NCI-H187 (cell line): ENCODE data around the gene SLC4A1.

ENCODE experiments used
- DNase-seq, 2 experiments: peaks; one replicate each; lab custom pipeline; 2025; lab: John Stamatoyannopoulos, UW

The SLC4A1 gene

DNA sequence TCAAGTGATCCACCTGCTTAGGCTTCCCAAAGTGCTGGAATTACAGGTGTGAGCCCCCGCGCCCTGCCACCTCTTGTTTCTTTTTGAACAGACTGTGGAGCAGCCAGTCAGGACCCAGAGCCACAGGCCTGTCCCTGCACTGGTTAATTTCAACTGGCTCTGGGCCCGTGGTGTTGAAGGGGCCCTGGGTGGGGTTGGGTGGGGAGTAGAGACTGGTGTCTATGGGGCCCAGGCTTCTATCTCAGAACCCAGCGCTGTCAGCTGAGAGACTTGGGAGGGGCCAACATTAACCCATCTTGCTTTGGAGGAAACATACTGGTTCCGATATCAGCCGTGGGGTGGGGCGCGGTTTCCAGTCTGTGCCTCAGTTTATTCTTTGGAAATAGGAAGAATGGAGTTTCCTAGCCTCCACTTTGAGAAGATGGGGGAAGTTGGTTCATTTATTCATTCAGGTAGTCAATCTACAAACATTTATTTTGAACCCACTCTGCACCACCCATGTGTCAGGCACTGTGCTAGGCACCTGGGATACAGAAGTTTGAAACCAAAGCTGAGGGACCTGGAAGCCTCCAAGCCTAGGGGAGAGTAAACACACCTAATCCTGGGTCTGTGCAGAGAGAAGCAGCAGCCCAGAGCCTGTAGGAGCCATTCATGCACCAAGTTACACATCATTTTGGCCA, 15.5 kb upstream of the SLC4A1 start:
- DNase-seq = no peak

- DNase-seq = no peak
These were observed 14.3 kb upstream of the SLC4A1 start for GRCh38 chr17:44282264-44282663.

DNA sequence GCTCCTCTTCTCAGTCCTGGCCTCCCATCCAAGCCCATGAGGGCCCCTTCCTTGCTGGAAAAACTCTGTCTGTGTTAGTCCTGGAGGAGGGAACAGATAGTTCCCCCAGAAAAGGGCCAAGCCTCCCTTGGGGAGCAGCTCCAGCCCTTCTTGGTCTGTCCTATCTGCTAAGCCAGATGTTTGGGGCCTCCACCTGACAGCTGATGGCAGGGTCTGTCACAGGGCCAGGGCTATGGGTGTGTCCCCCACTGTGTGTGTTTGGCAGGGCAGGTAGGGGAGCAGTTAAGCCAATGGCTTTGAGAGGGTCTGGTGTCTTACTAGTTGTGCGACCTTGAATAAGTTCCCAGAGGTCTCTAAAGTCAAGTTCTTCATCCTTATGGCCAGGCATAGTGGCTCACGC, 13.6 kb upstream of the SLC4A1 start:
- DNase-seq = no peak

DNA sequence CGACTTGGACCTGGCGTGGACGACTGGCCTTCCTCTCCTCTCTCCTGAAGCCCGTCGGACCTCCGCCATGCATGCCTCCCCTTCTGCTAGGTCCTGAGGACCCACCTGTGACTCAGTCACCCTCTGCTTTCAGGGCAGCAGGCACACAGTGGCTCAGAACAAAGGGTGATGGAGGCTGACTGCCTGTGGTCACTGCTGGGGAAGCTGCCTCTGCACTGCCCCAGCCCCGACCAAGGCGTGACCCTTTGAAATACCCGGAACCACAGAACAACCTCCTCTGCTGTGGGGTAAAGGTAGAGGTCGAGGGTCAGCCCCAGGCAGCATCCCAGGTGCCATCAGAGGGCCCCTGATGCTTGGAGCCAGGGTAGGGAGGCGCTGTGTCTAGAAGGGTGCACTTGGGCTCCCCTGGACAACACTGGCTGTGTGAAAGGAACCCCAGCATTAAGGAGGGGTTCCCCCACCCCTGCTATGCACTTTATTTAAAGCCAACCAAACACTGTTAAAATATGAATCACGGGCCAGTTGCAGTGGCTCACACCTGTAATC, 12.5 kb upstream of the SLC4A1 start:
- DNase-seq = no peak

GRCh38 chr17:44279666-44280391, 11.9 kb upstream of the SLC4A1 start:
- no peak for DNase-seq

DNA sequence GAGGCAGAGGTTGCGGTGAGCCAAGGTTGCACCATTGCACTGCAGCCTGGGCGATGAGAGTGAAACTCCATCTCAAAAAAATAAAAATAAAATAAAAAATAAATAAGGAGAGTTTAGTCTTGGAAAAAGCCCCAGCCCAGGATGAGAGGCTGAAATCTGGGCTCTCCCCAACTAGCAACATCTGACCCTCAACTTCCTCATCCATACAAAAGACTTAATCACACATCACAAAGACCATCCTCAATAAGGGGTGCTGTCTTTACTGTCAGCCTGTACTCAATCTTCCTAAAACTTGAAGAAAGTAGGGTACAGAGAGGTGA, 11.4 kb upstream of the SLC4A1 start:
- no peak for DNase-seq

GRCh38 chr17:44277976-44278375, 10.0 kb upstream of the SLC4A1 start:
- no peak for DNase-seq

DNA sequence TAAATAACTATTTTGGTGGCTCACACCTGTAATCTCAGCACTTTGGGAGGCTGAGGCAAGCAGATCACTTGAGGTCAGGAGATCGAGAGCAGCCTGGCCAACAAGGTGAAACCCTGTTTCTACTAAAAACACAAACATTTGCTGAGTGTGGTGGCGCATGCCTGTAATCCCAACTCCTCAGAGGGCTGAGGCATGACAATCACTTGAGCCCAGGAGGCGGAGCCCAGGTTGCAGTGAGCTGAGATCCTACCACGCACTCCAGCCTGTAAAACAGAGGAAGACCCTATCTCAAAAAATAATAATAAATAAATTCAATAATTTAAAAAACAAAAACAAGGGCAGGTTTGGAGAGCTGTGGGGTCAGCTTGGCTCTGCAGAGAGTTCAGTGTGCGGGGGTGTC, 5.7 kb upstream of the SLC4A1 start:
- DNase-seq = no peak

GRCh38 chr17:44272954-44273353, 5.0 kb upstream of the SLC4A1 start:
- DNase-seq = no peak

DNA sequence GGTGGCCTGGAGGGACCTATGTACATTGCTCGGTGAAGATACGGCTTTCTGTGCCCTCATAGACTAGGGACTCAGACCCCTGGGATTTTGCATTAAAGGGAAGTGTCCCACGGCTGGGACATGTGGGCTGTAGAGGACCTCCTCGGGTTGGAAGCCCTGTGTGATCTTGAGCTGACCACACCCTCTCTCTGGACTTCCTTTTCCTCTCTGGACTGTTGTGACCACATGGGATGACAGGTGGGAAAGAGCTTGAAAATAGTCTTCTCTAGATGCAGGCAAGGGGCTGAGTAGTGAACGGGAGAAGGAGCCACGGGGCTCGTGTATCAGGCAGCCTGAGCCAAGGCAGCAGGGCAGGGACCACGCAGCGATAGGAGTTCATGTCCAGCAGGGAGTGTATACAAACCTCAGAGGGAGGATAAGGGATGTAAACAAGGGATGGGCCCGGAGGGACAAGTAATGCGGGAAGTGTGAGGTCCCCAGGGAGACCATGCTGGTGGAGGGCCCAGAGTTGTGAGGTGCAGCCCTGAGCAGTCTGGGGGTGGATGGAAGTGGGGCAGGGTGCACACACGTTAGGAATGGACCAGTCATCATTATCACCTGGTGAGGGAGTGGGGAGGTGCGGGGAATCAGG, 4.5 kb upstream of the SLC4A1 start:
- no peak for DNase-seq

GRCh38 chr17:44269535-44270240, 1.8 kb upstream of the SLC4A1 start:
- no peak for DNase-seq

- no peak for DNase-seq
These were observed 987 bp upstream of the SLC4A1 start for GRCh38 chr17:44268709-44269534.

- no peak for DNase-seq
These were observed 825 bp downstream of the SLC4A1 start for GRCh38 chr17:44267165-44267455.

DNA sequence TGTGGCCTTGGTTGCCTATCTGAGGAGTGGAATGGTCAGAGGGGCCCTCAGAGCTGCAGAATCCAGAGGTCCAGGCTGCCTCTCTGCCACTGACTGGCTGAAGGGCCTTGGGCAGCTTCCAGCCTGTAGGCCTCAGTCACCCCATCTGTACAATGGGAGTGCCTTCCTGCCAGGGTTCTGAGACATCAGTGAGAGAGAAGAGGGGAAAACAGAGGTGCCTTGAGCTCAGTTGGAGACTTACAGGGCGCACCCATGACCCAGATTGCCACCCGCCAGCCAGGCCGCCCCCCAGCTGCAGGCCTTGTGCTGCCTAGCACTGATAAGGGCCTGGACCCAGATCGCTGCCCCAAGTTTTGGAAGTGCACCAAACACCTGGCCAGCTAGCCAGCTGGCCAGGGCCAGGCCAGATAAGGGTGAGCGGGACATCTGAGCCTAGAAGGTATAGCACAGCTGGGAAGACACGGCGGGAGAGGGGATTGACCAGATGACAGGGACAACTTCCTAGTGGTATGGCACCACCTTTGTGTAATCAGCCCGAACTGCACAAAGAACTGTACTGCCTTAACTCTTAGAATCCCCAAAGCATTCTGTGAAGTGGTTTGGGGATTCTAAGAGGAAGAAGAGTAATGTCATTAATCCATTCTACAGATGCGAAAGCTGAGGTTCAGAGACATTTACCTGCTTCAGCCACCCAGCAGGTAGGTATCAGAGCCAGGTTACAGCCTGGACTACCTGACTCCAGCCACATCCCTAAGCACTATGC, 1.4 kb downstream of the SLC4A1 start:
- no peak for DNase-seq

GRCh38 chr17:44263345-44263902, 4.5 kb downstream of the SLC4A1 start:
- DNase-seq = no peak

DNA sequence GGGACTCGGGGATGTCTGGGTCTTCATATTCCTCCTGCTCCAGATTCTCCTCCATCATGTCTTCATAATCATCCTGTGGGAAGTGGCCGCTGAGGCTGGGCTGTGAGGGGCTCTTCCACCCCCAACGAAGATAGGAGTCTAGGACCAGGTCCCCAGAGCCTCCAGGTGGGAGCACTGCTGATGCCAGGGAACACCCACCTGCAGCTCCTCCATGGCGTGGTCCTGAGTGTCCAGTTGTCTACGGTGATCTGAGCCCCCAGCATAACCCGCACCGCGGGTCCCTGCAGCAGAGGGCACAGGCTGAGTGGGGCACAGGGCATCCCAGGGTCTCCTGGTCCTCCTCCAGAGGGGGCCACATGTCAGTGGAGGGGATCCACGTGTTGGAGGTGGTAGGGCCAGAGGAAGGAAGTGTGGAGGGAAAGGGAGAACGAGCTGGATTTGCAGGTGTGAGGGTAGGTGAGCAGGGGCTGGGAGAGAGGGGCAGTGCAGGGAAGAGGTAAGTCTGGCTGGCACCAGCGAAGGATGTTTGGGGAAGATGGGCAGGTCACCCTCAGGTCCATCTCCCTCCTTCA, 5.2 kb downstream of the SLC4A1 start:
- DNase-seq = no peak

DNA sequence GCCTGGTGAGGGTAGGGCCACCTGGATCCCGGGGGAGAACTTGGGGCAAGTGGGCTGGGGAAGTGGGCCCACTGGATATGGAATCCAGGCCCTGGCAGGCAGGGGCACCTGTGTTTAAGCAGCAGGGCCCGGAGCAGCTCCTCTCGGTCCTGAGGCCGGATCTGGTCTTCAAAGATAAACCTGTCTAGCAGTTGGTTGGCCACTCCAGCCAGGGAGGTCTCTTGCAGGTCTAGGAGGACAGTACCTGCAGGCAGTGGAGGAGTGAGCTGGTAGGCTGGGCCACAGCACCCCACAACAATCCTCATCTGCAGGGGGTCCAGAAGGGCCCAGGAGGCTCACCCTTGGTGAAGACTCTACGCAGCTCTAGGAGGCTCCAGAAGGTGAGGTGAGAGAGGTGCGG, 7.6 kb downstream of the SLC4A1 start:
- DNase-seq = no peak

DNA sequence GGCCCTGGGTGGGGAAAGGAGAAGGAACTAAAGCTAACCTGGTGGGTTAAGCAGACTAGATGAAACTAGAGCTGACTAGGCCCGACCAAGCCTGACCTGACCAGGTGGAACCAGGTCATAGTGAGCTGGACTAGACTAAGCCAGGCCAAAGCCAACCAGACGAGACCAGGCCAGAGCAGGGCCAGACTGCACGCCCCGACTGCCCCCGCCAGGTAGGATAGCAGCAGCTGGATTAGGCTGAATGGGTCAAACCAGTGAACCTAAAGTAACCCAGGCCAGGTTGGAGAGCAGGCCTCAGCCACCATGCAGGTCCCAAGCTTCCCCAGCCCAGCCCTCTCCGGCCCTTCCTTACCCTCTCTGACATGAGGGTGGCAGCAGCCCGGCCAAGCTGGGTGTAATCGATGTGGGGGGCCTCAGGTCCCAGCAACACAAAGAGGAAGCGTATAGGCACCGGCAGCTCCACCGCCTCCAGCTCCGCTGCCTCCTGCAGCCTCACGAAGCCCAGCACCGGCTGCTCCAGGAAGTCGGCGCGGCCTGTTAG, 9.1 kb downstream of the SLC4A1 start:
- DNase-seq = no peak

GRCh38 chr17:44257815-44258760, 9.8 kb downstream of the SLC4A1 start:
- DNase-seq = no peak
